GM23338 (cell line): Measurements from ENCODE around the gene LEMD2. TPM values are rescaled to one million over a fixed set of nuclear protein-coding genes. Genes with fewer than 3 reads are reported as not detected.

Experiments
- ATAC-seq: fragments of 200-7000 bp; cut with Tn5 transposase; 3 replicates; pipeline ENCODE4 v1.9.1; 2020
- DNase-seq: peaks from one replicate; pipeline ENCODE4 v3.0.0-alpha.2; 2015; ENCODE audit warnings: low spot score
- H2AFZ ChIP-seq: fragments of 200-600 bp; sonication (generic); 2 replicates; pipeline ENCODE4 v1.8.0; 2016; ENCODE audit warnings: antibody characterized with exemption, mild to moderate bottlenecking, moderate library complexity
- H3F3A ChIP-seq: fragments of 200-600 bp; sonication (generic); replicated peaks from 2 replicates; pipeline ENCODE4 v1.8.0; 2017; ENCODE audit warnings: antibody characterized with exemption, mixed run types, low read depth
- H3K27ac ChIP-seq: fragments of 200-600 bp; sonication (generic); 2 replicates; pipeline ENCODE4 v1.6.1; 2016; ENCODE audit warnings: low read depth
- H3K27me3 ChIP-seq: fragments of 200-600 bp; sonication (generic); 2 replicates; pipeline ENCODE4 v1.8.0; 2016; ENCODE audit warnings: mild to moderate bottlenecking, mixed run types, moderate library complexity; ENCODE audit not compliant: insufficient read depth
- H3K36me3 ChIP-seq: fragments of 200-600 bp; sonication (generic); 2 replicates; pipeline ENCODE4 v1.8.0; 2016; ENCODE audit warnings: mild to moderate bottlenecking; ENCODE audit not compliant: insufficient read depth
- H3K4me1 ChIP-seq: fragments of 200-600 bp; sonication (generic); 2 replicates; pipeline ENCODE4 v1.8.0; 2016; ENCODE audit warnings: mild to moderate bottlenecking, moderate library complexity; ENCODE audit not compliant: insufficient read depth
- H3K4me2 ChIP-seq: fragments of 200-600 bp; sonication (generic); 2 replicates; pipeline ENCODE4 v1.7.1; 2017; ENCODE audit warnings: mixed run types
- H3K4me3 ChIP-seq: fragments of 200-600 bp; sonication (generic); 2 replicates; pipeline ENCODE4 v1.6.1; 2016; ENCODE audit warnings: mixed run types
- H3K79me2 ChIP-seq: fragments of 200-600 bp; sonication (generic); replicated peaks from 2 replicates; pipeline ENCODE4 v1.8.0; 2017; ENCODE audit warnings: mild to moderate bottlenecking; ENCODE audit not compliant: insufficient read depth
- H3K9me2 ChIP-seq: fragments of 200-600 bp; sonication (generic); 2 replicates; pipeline ENCODE4 v1.8.0; 2017; ENCODE audit not compliant: insufficient read depth
- H4K20me1 ChIP-seq: fragments of 200-600 bp; sonication (generic); replicated peaks from 2 replicates; pipeline ENCODE4 v1.8.0; 2017; ENCODE audit warnings: mild to moderate bottlenecking; ENCODE audit not compliant: insufficient read depth
- H3K27ac Mint-ChIP-seq: 2 replicates; pipeline ENCODE4 v1.8.0; 2020; ENCODE audit warnings: inconsistent platforms, mild to moderate bottlenecking, moderate library complexity, mixed read lengths
- H3K27me3 Mint-ChIP-seq: 3 replicates; pipeline ENCODE4 v1.8.0; 2022; ENCODE audit warnings: low read depth, mild to moderate bottlenecking, moderate library complexity, mixed read lengths, inconsistent platforms; ENCODE audit not compliant: insufficient read depth, poor library complexity
- H3K36me3 Mint-ChIP-seq: 3 replicates; pipeline ENCODE4 v1.8.0; 2021; ENCODE audit warnings: low read depth, mild to moderate bottlenecking, inconsistent platforms, moderate library complexity, mixed read lengths
- H3K4me1 Mint-ChIP-seq: 3 replicates; pipeline ENCODE4 v1.8.0; 2020; ENCODE audit warnings: mild to moderate bottlenecking, inconsistent platforms, mixed read lengths
- H3K4me3 Mint-ChIP-seq: 3 replicates; pipeline ENCODE4 v1.8.0; 2021; ENCODE audit warnings: moderate library complexity, mild to moderate bottlenecking, inconsistent platforms, mixed read lengths
- H3K9me3 Mint-ChIP-seq: 3 replicates; pipeline ENCODE4 v1.8.0; 2020; ENCODE audit warnings: moderate library complexity, mild to moderate bottlenecking, inconsistent platforms, mixed read lengths
- CREB1 ChIP-seq: fragments of 250-450 bp; sonication (Bioruptor Pico); IDR thresholded peaks from 2 replicates; pipeline ENCODE4 v1.5.0; 2020; ENCODE audit warnings: low read depth, mild to moderate bottlenecking, moderate library complexity
- EZH2phosphoT487 ChIP-seq: fragments of 200-600 bp; sonication (generic); IDR thresholded peaks from one replicate; pipeline ENCODE4 v1.8.1; 2018; ENCODE audit warnings: antibody characterized with exemption; ENCODE audit not compliant: unreplicated experiment
- JUNB ChIP-seq: IDR thresholded peaks from one replicate; pipeline ENCODE4 v1.6.1; 2016; ENCODE audit warnings: antibody characterized with exemption; ENCODE audit not compliant: unreplicated experiment
- POLR2AphosphoS5 ChIP-seq: IDR thresholded peaks from 2 replicates; pipeline ENCODE4 v1.6.1; 2016; ENCODE audit warnings: antibody characterized with exemption, low read depth
- STAT1 ChIP-seq: IDR thresholded peaks from one replicate; pipeline ENCODE4 v1.6.1; 2016; ENCODE audit warnings: antibody characterized with exemption; ENCODE audit not compliant: unreplicated experiment
- ZNF331 ChIP-seq: fragments of 250-450 bp; sonication (Bioruptor Pico); IDR thresholded peaks from 2 replicates; pipeline ENCODE4 v1.5.0; 2020; ENCODE audit warnings: low read depth, mild to moderate bottlenecking, moderate library complexity
- polyA plus RNA-seq: library from polyadenylated mRNA; unstranded; fragments of >200 nt; fragmentation: Nextera tagmentation; extraction: Ambion mirVana; gene quantifications from 2 replicates; pipeline ENCODE4 v1.2.1, GENCODE V29; 2016
- total RNA-seq: library from RNA; depleted of rRNA; stranded (reverse); fragments of >200 nt; shearing (Covaris generic); gene quantifications from 2 replicates; pipeline ENCODE4 v1.2.3, GENCODE V29; 2014
- TF ChIP-seq, protein P1 (sequence below): fragments of 250-450 bp; sonication (Bioruptor Pico); IDR thresholded peaks from 2 replicates; pipeline ENCODE4 v1.5.0; 2020; ENCODE audit warnings: mild to moderate bottlenecking, moderate library complexity
- TF ChIP-seq, protein P2 (sequence below), 2 experiments: fragments of 200-600 bp in 1 of 2; sonication (generic) in 1 of 2; conservative IDR thresholded peaks; 2 replicates each; pipeline versions ENCODE4 v1.5.1 to v1.6.1; 2016 to 2017; ENCODE audit warnings: antibody characterized with exemption in 2 of 2, low read depth in 2 of 2, mild to moderate bottlenecking in 2 of 2, moderate library complexity in 1 of 2
- TF ChIP-seq, protein P3 (sequence below): IDR thresholded peaks from 2 replicates; pipeline ENCODE4 v1.6.1; 2016; ENCODE audit warnings: antibody characterized with exemption

The LEMD2 gene
- total and polyA plus RNA-seq, 2 experiments from 2014 or later, result 28.6 to 64.7 TPM

DNA sequence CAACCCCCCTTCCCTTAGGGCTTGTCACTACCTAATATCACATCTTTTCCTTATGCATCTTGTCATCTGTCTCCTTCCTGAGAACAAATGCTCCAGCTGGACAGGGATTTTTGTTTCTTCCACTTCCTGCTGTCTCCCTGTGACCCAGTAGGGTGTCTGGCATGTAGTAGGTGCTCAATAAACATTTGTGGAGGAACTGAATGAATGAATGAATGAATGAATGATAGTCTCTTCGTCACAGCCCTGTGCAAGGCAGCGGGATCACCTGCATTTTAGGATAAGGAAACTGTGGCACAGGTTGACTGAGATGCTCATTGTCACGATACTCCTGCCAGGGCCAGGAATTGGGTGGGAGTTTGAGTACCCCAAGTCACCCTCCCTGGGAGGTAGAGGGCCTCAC, 14.2 kb downstream of the LEMD2 start (continued):
- TF ChIP-seq JUNB, result no peak
- no peak for TF ChIP-seq ZNF331 (CRISPR knock-in tag)

DNA sequence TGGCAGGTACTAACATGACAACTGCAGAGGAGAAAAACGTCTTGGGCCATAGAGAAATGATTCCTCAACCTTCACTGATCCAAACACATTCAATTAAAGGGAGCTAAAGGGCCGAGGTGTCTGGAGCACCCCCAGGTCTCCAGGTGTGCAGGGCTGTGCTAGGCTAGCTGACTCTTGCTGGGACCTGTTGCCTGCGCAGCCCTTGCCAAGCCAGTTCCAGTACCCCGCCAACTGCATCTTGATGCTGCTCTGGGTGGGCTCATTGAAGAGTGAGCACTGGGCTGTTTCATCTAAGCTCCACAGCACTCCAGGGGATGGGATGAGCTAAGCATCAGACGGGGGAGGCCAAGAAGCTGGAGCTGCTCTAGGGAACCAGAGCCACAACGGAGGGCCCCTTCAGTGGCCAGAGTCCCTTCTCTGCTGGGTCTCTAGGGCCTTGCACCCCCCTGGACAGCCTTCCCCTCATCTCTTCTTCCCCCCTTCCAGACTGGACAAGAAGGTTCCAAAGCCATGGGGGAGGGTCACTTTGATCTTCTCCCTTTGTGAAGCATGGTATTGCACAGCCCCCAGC, 15.9 kb downstream of the LEMD2 start:
- Mint-ChIP-seq H3K9me3 (no peaks in the 10 kb centered on the region), H3K4me1 (peaks cover 41% of the 10 kb centered on the region), H3K27me3 (peaks cover 14% of the 10 kb centered on the region), H3K27ac (no peak overlapping the region; the same call in 1 of the 2 replicates), H3K36me3 (peaks cover 51% of the 10 kb centered on the region), H3K4me3 (no peak overlapping the region; the same call in 2 of the 3 replicates)
- no peak for DNase-seq
- TF ChIP-seq ZNF331 (CRISPR knock-in tag) (no peak), POLR2AphosphoS5 (no peak), STAT1 (no peak), JUNB (no peak), EZH2phosphoT487 (no peak), CREB1 (CRISPR knock-in tag) (no peak)
- TF ChIP-seq, protein P1, sequence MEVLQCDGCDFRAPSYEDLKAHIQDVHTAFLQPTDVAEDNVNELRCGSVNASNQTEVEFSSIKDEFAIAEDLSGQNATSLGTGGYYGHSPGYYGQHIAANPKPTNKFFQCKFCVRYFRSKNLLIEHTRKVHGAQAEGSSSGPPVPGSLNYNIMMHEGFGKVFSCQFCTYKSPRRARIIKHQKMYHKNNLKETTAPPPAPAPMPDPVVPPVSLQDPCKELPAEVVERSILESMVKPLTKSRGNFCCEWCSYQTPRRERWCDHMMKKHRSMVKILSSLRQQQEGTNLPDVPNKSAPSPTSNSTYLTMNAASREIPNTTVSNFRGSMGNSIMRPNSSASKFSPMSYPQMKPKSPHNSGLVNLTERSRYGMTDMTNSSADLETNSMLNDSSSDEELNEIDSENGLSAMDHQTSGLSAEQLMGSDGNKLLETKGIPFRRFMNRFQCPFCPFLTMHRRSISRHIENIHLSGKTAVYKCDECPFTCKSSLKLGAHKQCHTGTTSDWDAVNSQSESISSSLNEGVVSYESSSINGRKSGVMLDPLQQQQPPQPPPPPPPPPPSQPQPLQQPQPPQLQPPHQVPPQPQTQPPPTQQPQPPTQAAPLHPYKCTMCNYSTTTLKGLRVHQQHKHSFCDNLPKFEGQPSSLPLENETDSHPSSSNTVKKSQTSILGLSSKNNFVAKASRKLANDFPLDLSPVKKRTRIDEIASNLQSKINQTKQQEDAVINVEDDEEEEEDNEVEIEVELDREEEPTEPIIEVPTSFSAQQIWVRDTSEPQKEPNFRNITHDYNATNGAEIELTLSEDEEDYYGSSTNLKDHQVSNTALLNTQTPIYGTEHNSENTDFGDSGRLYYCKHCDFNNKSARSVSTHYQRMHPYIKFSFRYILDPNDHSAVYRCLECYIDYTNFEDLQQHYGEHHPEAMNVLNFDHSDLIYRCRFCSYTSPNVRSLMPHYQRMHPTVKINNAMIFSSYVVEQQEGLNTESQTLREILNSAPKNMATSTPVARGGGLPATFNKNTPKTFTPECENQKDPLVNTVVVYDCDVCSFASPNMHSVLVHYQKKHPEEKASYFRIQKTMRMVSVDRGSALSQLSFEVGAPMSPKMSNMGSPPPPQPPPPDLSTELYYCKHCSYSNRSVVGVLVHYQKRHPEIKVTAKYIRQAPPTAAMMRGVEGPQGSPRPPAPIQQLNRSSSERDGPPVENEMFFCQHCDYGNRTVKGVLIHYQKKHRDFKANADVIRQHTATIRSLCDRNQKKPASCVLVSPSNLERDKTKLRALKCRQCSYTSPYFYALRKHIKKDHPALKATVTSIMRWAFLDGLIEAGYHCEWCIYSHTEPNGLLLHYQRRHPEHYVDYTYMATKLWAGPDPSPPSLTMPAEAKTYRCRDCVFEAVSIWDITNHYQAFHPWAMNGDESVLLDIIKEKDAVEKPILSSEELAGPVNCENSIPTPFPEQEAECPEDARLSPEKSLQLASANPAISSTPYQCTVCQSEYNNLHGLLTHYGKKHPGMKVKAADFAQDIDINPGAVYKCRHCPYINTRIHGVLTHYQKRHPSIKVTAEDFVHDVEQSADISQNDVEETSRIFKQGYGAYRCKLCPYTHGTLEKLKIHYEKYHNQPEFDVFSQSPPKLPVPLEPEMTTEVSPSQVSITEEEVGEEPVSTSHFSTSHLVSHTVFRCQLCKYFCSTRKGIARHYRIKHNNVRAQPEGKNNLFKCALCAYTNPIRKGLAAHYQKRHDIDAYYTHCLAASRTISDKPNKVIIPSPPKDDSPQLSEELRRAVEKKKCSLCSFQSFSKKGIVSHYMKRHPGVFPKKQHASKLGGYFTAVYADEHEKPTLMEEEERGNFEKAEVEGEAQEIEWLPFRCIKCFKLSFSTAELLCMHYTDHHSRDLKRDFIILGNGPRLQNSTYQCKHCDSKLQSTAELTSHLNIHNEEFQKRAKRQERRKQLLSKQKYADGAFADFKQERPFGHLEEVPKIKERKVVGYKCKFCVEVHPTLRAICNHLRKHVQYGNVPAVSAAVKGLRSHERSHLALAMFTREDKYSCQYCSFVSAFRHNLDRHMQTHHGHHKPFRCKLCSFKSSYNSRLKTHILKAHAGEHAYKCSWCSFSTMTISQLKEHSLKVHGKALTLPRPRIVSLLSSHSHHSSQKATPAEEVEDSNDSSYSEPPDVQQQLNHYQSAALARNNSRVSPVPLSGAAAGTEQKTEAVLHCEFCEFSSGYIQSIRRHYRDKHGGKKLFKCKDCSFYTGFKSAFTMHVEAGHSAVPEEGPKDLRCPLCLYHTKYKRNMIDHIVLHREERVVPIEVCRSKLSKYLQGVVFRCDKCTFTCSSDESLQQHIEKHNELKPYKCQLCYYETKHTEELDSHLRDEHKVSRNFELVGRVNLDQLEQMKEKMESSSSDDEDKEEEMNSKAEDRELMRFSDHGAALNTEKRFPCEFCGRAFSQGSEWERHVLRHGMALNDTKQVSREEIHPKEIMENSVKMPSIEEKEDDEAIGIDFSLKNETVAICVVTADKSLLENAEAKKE (CRISPR knock-in tag), result no peak
- TF ChIP-seq, protein P2, sequence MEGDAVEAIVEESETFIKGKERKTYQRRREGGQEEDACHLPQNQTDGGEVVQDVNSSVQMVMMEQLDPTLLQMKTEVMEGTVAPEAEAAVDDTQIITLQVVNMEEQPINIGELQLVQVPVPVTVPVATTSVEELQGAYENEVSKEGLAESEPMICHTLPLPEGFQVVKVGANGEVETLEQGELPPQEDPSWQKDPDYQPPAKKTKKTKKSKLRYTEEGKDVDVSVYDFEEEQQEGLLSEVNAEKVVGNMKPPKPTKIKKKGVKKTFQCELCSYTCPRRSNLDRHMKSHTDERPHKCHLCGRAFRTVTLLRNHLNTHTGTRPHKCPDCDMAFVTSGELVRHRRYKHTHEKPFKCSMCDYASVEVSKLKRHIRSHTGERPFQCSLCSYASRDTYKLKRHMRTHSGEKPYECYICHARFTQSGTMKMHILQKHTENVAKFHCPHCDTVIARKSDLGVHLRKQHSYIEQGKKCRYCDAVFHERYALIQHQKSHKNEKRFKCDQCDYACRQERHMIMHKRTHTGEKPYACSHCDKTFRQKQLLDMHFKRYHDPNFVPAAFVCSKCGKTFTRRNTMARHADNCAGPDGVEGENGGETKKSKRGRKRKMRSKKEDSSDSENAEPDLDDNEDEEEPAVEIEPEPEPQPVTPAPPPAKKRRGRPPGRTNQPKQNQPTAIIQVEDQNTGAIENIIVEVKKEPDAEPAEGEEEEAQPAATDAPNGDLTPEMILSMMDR (conservative IDR thresholded peaks at IDR 0.05; ENCODE audit: low read depth in 2 of 2), result no peak
- TF ChIP-seq, protein P3, sequence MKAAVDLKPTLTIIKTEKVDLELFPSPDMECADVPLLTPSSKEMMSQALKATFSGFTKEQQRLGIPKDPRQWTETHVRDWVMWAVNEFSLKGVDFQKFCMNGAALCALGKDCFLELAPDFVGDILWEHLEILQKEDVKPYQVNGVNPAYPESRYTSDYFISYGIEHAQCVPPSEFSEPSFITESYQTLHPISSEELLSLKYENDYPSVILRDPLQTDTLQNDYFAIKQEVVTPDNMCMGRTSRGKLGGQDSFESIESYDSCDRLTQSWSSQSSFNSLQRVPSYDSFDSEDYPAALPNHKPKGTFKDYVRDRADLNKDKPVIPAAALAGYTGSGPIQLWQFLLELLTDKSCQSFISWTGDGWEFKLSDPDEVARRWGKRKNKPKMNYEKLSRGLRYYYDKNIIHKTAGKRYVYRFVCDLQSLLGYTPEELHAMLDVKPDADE, result no peak
- no peaks in the 10 kb centered on the region for H3K9me2 ChIP-seq
- peaks cover 18% of the 10 kb centered on the region for H3F3A ChIP-seq
- H3K4me1 ChIP-seq, result peaks cover 32% of the 10 kb centered on the region
- H2AFZ ChIP-seq, result no peak overlapping the region
- no peak overlapping the region for H3K4me3 ChIP-seq
- H3K36me3 ChIP-seq, result peaks cover 12% of the 10 kb centered on the region
- no peak overlapping the region for H3K4me2 ChIP-seq
- H3K27me3 ChIP-seq, result no peaks in the 10 kb centered on the region
- no peaks in the 10 kb centered on the region for H3K79me2 ChIP-seq
- no peak overlapping the region for H3K27ac ChIP-seq
- peaks cover 3% of the 10 kb centered on the region; the same call in 1 of the 2 replicates for H4K20me1 ChIP-seq
- no peak for ATAC-seq
